ENCODE measurements around the gene PSG5.
"Not testable (repeated sequence)": the region's sequence is repeated elsewhere in the genome, so short reads cannot be mapped to it uniquely, and the experiment has no call there.

The PSG5 gene

GRCh38 chr19:43186311-43186935 is at the start of gene PSG5:
TSS of gene PSG5 (minus strand) at chr19:43186536. CDS start at chr19:43186405, 131 bp downstream.
- H3K27me3 Mint-ChIP-seq: peaks cover 39% of the 10 kb centered on the region
- not testable (repeated sequence) for DNase-seq, ATAC-seq, H3K4me1 Mint-ChIP-seq, H3K4me3 Mint-ChIP-seq, H3K9me3 Mint-ChIP-seq
- peak within 1 kb of the TSS; percentile 5 to 53 for H3K27ac Mint-ChIP-seq

DNA sequence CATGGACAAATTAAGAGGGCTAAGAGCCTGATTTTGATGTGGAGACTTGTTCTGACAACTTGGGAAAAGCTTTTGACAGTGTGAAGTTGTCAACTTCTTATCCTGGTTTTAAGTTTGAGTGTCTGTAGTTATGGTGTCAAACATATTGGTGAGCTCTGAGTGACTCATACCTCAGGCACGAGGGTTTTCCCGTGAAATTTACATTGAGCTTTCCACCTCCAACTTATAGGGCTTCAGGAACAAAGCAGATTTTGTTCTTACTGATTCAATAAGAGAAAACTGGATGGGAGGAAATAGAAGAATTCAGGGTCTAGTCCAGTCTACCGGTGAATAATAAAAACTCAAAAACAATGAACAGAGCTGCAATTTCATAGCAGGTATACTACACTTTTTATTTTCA is 49.4 kb upstream of the PSG5 start:
- ATAC-seq, H3K4me1 Mint-ChIP-seq, H3K4me3 Mint-ChIP-seq, H3K27ac Mint-ChIP-seq, H3K27me3 Mint-ChIP-seq, DNase-seq: not testable (repeated sequence)
- peaks cover 15 to 42% of the 10 kb centered on the region in 2 donors for H3K9me3 Mint-ChIP-seq

DNA sequence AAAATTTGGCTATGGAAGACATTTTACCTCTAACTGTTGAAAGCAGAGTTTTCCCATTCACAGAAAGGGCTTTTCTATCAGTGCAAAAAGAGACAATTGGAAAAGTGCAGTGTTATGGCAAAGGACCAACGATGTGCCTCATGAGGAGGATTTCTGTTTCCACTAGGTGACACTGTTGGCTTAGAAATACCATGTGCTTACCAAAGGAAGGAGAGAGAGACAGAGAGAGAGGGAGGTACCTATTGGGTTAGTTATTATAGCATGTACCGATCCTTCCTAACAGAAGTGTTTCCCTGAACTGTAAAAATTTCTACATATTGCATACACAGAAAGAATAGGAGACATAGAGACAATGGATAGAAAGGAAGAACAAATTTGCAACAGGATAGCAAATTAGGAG is 43.0 kb upstream of the PSG5 start:
- no peaks in the 10 kb centered on the region for H3K27me3 Mint-ChIP-seq
- H3K27ac Mint-ChIP-seq: no peak overlapping the region
- ATAC-seq (no peak), DNase-seq (no peak)
- H3K9me3 Mint-ChIP-seq: peaks cover 28 to 72% of the 10 kb centered on the region in 2 donors
- no peaks in the 10 kb centered on the region for H3K4me1 Mint-ChIP-seq
- H3K4me3 Mint-ChIP-seq: no peak overlapping the region

- not testable (repeated sequence) for ATAC-seq, H3K27ac Mint-ChIP-seq, H3K27me3 Mint-ChIP-seq, H3K4me1 Mint-ChIP-seq, H3K4me3 Mint-ChIP-seq
- DNase-seq: peak in 1 of 2 donors; percentile 6
- peaks cover 28 to 70% of the 10 kb centered on the region in 2 donors for H3K9me3 Mint-ChIP-seq
Measured at GRCh38 chr19:43228730-43229129, 42.4 kb upstream of the PSG5 start.

- not testable (repeated sequence) for H3K27ac Mint-ChIP-seq, ATAC-seq, H3K4me1 Mint-ChIP-seq, H3K27me3 Mint-ChIP-seq, DNase-seq, H3K4me3 Mint-ChIP-seq
- H3K9me3 Mint-ChIP-seq: peaks cover 28 to 77% of the 10 kb centered on the region in 2 donors
Measured at GRCh38 chr19:43226986-43227385, 40.6 kb upstream of the PSG5 start.

- no peaks in the 10 kb centered on the region for H3K27me3 Mint-ChIP-seq
- peaks cover 29 to 59% of the 10 kb centered on the region in 2 donors for H3K9me3 Mint-ChIP-seq
Measured at GRCh38 chr19:43224855-43225253, 38.5 kb upstream of the PSG5 start.

DNA sequence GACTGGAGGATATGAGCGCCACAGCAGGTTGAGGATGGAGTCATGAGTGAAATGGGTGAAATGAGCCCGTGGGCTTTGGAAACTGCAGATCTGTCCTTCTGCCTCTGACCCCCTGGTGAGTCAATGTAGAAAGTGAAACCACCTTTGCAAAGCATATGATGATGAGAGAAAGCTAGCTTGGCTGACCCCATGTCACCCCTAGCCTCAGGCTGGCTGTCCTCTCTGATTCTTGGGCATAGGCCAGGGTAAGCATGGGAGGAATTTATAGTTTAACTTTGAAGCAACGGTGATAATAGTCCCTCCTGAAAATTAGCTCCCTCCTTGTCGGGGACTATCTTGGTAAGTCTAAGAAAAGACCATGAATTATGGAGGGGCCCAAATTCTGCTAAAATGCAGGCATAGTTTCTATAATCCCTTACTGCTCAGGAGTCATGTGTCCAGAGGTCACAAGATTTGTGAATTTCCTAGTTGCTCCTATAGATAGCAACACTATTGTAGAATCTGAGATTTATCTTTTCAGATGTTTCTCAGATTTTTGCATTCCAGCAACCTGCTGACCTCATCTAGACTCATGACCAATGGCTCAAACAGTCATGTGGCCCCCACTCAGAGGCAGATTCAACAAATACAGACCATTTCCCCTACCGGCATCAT is 38.0 kb upstream of the PSG5 start:
- H3K9me3 Mint-ChIP-seq: peaks cover 24 to 53% of the 10 kb centered on the region in 2 donors
- not testable (repeated sequence) for H3K4me1 Mint-ChIP-seq, DNase-seq, H3K4me3 Mint-ChIP-seq, H3K27me3 Mint-ChIP-seq, ATAC-seq, H3K27ac Mint-ChIP-seq

More at GRCh38 chr19:43224855-43225253, 38.5 kb upstream of the PSG5 start:
- Mint-ChIP-seq H3K4me1 (no peaks in the 10 kb centered on the region), H3K4me3 (no peak overlapping the region), H3K27ac (no peak overlapping the region)
- DNase-seq (no peak), ATAC-seq (no peak)

GRCh38 chr19:43221891-43222290 is 35.6 kb upstream of the PSG5 start:
- ATAC-seq, H3K27me3 Mint-ChIP-seq, H3K4me3 Mint-ChIP-seq, H3K27ac Mint-ChIP-seq, H3K4me1 Mint-ChIP-seq, DNase-seq: not testable (repeated sequence)
- peaks cover 15 to 29% of the 10 kb centered on the region in 2 donors for H3K9me3 Mint-ChIP-seq

DNA sequence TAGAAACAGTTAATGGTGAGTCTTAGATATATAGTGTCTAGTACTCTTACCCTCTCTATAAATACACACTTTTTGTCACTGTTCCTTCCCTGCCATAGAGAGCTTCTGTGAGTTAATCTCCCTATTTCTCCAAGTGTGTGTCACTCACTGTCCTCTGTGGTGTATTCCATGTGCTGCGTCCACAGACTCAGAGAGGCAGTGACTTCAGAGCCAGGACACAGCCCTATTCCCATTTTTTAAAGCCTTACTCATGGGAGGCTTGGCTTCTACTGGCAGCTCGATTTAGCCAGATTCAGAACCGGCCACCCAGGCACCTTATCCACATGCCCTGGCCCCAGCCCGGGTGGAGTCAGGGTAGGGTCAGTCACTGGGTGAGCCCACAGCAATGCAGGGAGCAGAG is 32.8 kb upstream of the PSG5 start:
- ATAC-seq, DNase-seq, H3K27ac Mint-ChIP-seq, H3K4me3 Mint-ChIP-seq, H3K4me1 Mint-ChIP-seq: not testable (repeated sequence)
- Mint-ChIP-seq H3K9me3 (peaks cover 12 to 14% of the 10 kb centered on the region in 2 donors), H3K27me3 (peaks cover 11% of the 10 kb centered on the region)

DNA sequence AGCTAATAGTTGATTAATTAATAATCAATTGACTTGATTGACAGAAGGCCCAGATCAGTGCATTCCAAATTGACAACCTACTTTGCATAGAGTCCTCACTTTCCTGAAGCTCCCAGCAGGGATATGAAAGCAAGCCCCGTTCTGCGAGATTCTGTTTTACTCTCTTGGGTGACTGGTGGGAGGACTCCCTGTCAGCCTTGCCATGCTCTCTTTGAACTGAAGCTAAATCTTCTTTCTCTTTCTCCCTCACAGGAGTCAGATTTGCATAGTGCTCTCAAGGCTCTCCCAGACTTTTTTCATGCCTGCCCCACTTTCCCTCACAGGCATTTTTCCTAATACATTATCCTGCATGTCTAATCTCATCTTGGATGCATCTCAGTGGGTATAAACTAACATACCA is 29.5 kb upstream of the PSG5 start:
- not testable (repeated sequence) for H3K9me3 Mint-ChIP-seq, H3K4me3 Mint-ChIP-seq

GRCh38 chr19:43207991-43208390 is 21.7 kb upstream of the PSG5 start:
- DNase-seq: no peak
- Mint-ChIP-seq H3K4me3 (no peak overlapping the region), H3K9me3 (no peaks in the 10 kb centered on the region), H3K27me3 (peaks cover 42% of the 10 kb centered on the region), H3K4me1 (no peaks in the 10 kb centered on the region), H3K27ac (no peak overlapping the region)
- no peak for ATAC-seq

More for the DNA sequence above, 29.5 kb upstream of the PSG5 start:
- DNase-seq, H3K4me1 Mint-ChIP-seq, H3K27ac Mint-ChIP-seq, ATAC-seq: not testable (repeated sequence)
- H3K27me3 Mint-ChIP-seq: peaks cover 11% of the 10 kb centered on the region

DNA sequence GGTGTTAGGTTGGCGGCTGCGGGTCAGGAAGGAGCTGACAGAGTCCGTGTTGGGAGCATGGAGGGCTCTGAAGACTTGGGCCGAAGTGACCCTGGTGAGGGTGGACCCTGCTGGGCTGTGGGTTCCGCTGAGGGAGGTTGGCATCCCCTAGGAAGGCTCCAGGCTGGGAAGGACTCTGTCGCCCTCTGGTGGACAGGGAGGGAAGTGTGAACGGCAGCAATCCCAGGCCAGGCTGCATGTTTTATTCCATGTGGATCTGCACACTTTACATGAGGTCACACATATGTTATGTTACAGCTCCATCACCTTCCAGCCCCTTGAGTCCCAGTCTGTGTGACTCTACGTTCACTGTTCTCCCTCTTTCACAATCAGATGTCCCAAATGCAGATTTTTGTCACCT is 20.8 kb upstream of the PSG5 start:
- H3K4me1 Mint-ChIP-seq, ATAC-seq, H3K4me3 Mint-ChIP-seq, H3K9me3 Mint-ChIP-seq, H3K27ac Mint-ChIP-seq: not testable (repeated sequence)
- H3K27me3 Mint-ChIP-seq: peaks cover 42% of the 10 kb centered on the region
- DNase-seq: peak; percentile 21 to 38

DNA sequence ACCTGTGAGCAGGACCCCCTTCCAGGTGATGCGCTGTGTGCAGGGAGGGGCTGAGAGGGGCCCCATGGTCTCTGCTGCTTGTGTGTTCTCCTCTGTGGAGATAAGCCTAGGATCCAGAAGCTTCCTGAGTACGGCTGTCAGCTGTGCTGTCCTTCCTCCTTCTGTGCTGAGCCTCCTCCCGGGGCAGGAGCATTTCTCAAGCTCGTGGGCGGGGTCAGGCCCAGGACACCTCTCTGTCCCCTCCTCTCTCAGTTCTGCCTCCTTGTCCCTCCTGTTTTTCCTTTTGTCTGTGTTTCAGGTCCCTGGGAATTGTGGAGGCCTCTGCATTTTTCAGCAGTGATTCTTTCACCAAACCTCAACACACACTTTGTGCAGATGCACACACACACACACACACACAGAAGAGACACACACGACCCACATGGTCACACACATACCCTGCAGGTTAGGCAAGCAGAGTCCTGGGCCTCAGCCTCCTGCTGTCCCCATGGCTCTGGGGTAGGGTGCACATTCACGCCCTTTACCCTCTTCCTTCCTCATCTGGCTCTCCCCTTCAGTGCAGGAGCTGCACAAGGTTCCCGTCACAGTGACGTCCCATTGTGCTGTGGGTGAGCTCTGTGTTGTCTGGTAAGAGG is 19.3 kb upstream of the PSG5 start, which contains the start of gene PSG4:
TSS of gene PSG4 (minus strand) at position 168 of the 635 bp plus-strand sequence. CDS start at position 66, 102 bp downstream.
- ATAC-seq, H3K27ac Mint-ChIP-seq, H3K4me3 Mint-ChIP-seq, DNase-seq, H3K4me1 Mint-ChIP-seq, H3K9me3 Mint-ChIP-seq: not testable (repeated sequence)
- peaks cover 41% of the 10 kb centered on the region for H3K27me3 Mint-ChIP-seq

DNA sequence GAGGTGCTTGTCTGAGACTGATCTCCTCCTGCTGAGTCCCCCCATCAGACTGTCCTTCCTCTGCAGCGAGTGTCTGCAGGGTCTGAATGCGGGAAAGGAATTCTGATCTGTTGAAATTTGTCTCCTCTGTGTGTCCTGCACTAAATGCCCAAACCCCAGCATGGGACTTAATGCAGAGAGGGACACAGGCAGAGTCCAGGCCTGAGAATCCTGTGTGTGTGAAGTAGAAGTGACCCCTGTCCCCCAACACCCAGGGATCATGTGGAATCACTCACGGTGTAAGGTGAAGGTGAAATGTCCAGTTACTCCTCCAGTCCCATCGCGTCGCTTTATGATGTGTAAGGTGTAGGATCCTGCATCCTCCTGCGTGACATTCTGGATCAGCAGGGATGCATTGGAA is 17.3 kb upstream of the PSG5 start:
- not testable (repeated sequence) for ATAC-seq, H3K27ac Mint-ChIP-seq, H3K4me1 Mint-ChIP-seq, H3K4me3 Mint-ChIP-seq, DNase-seq, H3K9me3 Mint-ChIP-seq
- H3K27me3 Mint-ChIP-seq: peaks cover 35% of the 10 kb centered on the region

DNA sequence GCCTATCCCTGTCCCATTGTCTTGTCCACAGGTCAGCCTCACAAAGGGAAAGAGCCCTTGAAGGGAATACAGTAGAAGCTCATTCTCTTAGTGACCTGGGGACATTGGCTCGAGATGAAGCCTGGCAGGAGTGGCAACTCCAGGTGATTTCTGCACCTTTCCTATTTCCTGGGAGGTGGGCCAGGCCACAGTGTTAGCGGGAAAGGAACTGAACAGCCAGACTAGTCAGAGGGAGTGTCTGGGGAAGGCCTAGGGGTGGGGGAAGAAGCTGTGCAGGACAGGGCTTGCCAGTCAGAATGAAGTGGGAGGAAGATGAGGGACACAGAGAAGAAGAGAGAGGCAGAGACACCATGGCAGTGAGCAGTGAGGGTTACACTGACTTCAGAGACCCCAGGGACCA is 15.6 kb upstream of the PSG5 start:
- H3K4me3 Mint-ChIP-seq, DNase-seq, H3K4me1 Mint-ChIP-seq, H3K27ac Mint-ChIP-seq, H3K9me3 Mint-ChIP-seq, ATAC-seq: not testable (repeated sequence)
- H3K27me3 Mint-ChIP-seq: peaks cover 22% of the 10 kb centered on the region

DNA sequence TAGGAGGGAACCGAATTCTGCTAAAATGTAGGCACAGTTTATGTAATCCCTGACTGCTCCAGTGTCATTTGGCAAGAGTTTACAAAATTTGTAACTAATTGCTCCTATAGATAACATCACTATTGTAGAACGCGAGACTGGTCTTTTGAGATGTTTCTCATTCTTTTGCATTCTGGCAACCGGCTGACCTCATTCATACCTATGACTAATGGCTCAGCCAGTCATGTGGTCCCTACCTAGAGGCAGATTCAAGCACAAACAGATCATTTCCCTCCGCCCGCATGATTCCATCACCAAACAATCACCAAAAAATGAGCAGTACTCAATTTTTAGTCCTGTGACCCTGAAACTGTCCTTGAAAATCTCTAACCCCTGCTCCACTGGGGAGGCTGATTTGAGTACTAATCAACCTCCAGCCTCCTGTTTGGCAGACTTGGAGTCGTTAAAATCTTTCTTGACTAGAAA is 15.0 kb upstream of the PSG5 start:
- DNase-seq, H3K4me1 Mint-ChIP-seq, H3K4me3 Mint-ChIP-seq, H3K27ac Mint-ChIP-seq, ATAC-seq, H3K9me3 Mint-ChIP-seq: not testable (repeated sequence)
- peaks cover 16% of the 10 kb centered on the region for H3K27me3 Mint-ChIP-seq
